Measurements from ENCODE around the gene DNAJC3.

- no peak for TF ChIP-seq ZNF274 (CRISPR knock-in tag; IDR thresholded peaks at IDR 0.05)
- TF ChIP-seq MAX (IDR thresholded peaks at IDR 0.05), result no peak
- no peak for TF ChIP-seq ZFP36L2 (CRISPR knock-in tag; IDR thresholded peaks at IDR 0.05)
- no peak for TF ChIP-seq JUNB (CRISPR knock-in tag; IDR thresholded peaks at IDR 0.05; ENCODE audit: borderline replicate concordance)
- TF ChIP-seq KDM4B (CRISPR knock-in tag; IDR thresholded peaks at IDR 0.05), result no peak
- no peak for TF ChIP-seq HNRNPH1 (optimal IDR thresholded peaks at IDR 0.05; ENCODE audit: low read depth, low read length)
- TF ChIP-seq HDAC1 (CRISPR knock-in tag; IDR thresholded peaks at IDR 0.05), result no peak
- no peak for TF ChIP-seq ZSCAN5A (CRISPR knock-in tag; IDR thresholded peaks at IDR 0.05; ENCODE audit: borderline replicate concordance)
- no peak for TF ChIP-seq TCF12 (IDR thresholded peaks at IDR 0.05)
- no peak for TF ChIP-seq TCF12 (CRISPR knock-in tag; IDR thresholded peaks at IDR 0.05)
- no peak for TF ChIP-seq ZNF282 (IDR thresholded peaks at IDR 0.05; ENCODE audit: partially characterized antibody)
- no peak for TF ChIP-seq ZNF776 (CRISPR knock-in tag; IDR thresholded peaks at IDR 0.05)
- TF ChIP-seq E2F5 (CRISPR knock-in tag; conservative IDR thresholded peaks at IDR 0.05), result no peak
- TF ChIP-seq BRD4 (CRISPR knock-in tag; IDR thresholded peaks at IDR 0.05), result no peak
Observed at GRCh38 chr13:95740979-95741320, 64.0 kb downstream of the DNAJC3 start.
